HEK293T (cell line): Measurements from ENCODE around the gene TMEM129.

Experiments used
- CTCF ChIA-PET: fragments of 350-600 bp; formaldehyde crosslinking; extraction: SDS; loops from one replicate; lab custom pipeline; 2021; ENCODE audit warnings: antibody characterized with exemption, inconsistent platforms; lab: Yijun Ruan, JAX
- POLR2A ChIA-PET: fragments of 350-600 bp; formaldehyde crosslinking; extraction: SDS; loops from one replicate; lab custom pipeline; 2020; ENCODE audit warnings: antibody characterized with exemption, inconsistent platforms; lab: Yijun Ruan, JAX
- DNase-seq: peaks from one replicate; pipeline ENCODE4 v3.0.0; 2012; ENCODE audit warnings: mixed read lengths; ENCODE audit errors: extremely low spot score
- ARNT ChIP-seq: fragments of 450-650 bp; IDR thresholded peaks from 2 replicates; pipeline ENCODE4 v1.6.1; 2017; ENCODE audit warnings: mild to moderate bottlenecking
- BHLHE40 ChIP-seq: fragments of 450-650 bp; IDR thresholded peaks from 2 replicates; pipeline ENCODE4 v1.6.1; 2016; ENCODE audit warnings: mild to moderate bottlenecking, moderate library complexity, borderline replicate concordance
- CTBP1 ChIP-seq: fragments of 450-650 bp; IDR thresholded peaks from 2 replicates; pipeline ENCODE4 v1.6.1; 2016; ENCODE audit warnings: borderline replicate concordance
- ELF4 ChIP-seq: fragments of 450-650 bp; IDR thresholded peaks from 2 replicates; pipeline ENCODE4 v1.6.1; 2017; ENCODE audit warnings: antibody characterized with exemption
- FOXA1 ChIP-seq: fragments of 450-650 bp; IDR thresholded peaks from 2 replicates; pipeline ENCODE4 v1.6.1; 2016; ENCODE audit warnings: mild to moderate bottlenecking
- FOXK2 ChIP-seq: fragments of 450-650 bp; IDR thresholded peaks from 2 replicates; pipeline ENCODE4 v1.6.1; 2016; ENCODE audit warnings: mild to moderate bottlenecking
- FOXM1 ChIP-seq: fragments of 450-650 bp; IDR thresholded peaks from 2 replicates; pipeline ENCODE4 v1.6.1; 2017; ENCODE audit warnings: mild to moderate bottlenecking, borderline replicate concordance
- HDGF ChIP-seq: fragments of 450-650 bp; IDR thresholded peaks from 2 replicates; pipeline ENCODE4 v1.6.1; 2017; ENCODE audit warnings: antibody characterized with exemption, borderline replicate concordance
- L3MBTL2 ChIP-seq: fragments of 450-650 bp; conservative IDR thresholded peaks from 2 replicates; pipeline ENCODE4 v1.6.1; 2016; ENCODE audit warnings: mild to moderate bottlenecking
- LEF1 ChIP-seq: fragments of 450-650 bp; IDR thresholded peaks from 2 replicates; pipeline ENCODE4 v1.6.1; 2017; ENCODE audit warnings: mild to moderate bottlenecking, borderline replicate concordance
- NFRKB ChIP-seq: fragments of 450-650 bp; IDR thresholded peaks from 2 replicates; pipeline ENCODE4 v1.6.1; 2016; ENCODE audit warnings: mild to moderate bottlenecking, moderate library complexity
- PKNOX1 ChIP-seq: fragments of 450-650 bp; IDR thresholded peaks from 2 replicates; pipeline ENCODE4 v1.6.1; 2016
- SP1 ChIP-seq: fragments of 450-650 bp; IDR thresholded peaks from 2 replicates; pipeline ENCODE4 v1.6.1; 2017
- SUZ12 ChIP-seq: fragments of 450-650 bp; IDR thresholded peaks from 2 replicates; pipeline ENCODE4 v1.6.1; 2016; ENCODE audit warnings: mild to moderate bottlenecking
- TARDBP ChIP-seq: fragments of 450-650 bp; IDR thresholded peaks from 2 replicates; pipeline ENCODE4 v1.6.1; 2016
- ZNF384 ChIP-seq: fragments of 450-650 bp; IDR thresholded peaks from 2 replicates; pipeline ENCODE4 v1.6.1; 2016

TMEM129 gene

DNA sequence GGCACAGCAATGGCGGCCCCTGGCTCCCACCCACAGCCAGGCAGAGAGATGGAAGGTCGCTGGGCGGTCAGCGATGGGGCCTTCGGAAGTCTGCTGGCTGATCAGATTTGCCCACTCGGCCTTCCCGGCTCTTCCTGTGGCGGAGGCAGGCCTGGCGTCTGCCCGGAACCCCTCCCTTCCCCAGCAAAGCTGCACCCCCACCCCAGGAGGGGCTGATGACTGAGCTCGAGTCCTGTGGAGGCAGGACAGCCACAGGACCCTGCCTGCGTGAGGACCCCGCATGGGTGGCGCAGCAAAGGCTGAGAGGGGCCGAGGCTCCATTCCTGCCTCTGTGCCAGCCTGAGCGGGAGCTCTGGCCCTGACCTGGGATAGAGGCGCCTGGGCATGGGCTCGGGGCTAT, 35.0 kb upstream of the TMEM129 start:
- no peak for TF ChIP-seq ARNT
- no peak for TF ChIP-seq ZNF384
- TF ChIP-seq SUZ12, result no peak
- TF ChIP-seq SP1, result no peak
- TF ChIP-seq LEF1, result no peak
- CTCF ChIA-PET, result interaction anchor here (1.0 kb wide), 1 partner anchor 52 kb away, joined by 3 read pairs; no protein-coding TSS in a partner anchor
- no peak for DNase-seq
- POLR2A ChIA-PET, result no interaction called here

GRCh38 chr4:1755297-1755696, 34.2 kb upstream of the TMEM129 start:
- CTCF ChIA-PET, result interaction anchor here (1.0 kb wide), 1 partner anchor 53 kb away, joined by 3 read pairs; no protein-coding TSS in a partner anchor
- POLR2A ChIA-PET, result no interaction called here
- no peak for DNase-seq
- TF ChIP-seq BHLHE40, result no peak
- no peak for TF ChIP-seq SUZ12
- no peak for TF ChIP-seq ZNF384
- no peak for TF ChIP-seq NFRKB
- no peak for TF ChIP-seq HDGF
- TF ChIP-seq LEF1, result no peak
- TF ChIP-seq SP1, result no peak
- TF ChIP-seq ARNT, result no peak
- TF ChIP-seq CTBP1, result no peak

DNA sequence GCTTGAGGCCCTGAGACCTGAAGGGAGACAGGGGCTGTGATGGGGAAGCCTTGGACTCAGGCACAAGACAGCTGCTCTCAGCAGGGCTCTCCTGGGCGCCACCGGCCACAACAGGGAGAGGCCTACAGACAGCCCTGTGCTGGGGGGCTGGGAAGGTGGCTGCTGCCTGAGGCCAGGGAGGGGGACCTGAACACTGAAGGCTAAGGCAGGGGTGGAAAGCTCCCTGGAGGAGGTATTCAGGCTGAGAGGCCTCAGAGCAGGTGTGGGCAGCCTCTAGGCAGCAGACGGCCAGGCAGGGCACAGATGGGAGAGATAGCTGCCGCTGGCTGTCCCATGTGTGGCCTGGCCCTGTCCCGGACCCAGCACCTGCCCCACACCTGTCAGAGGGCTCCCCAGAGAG, 33.2 kb upstream of the TMEM129 start:
- TF ChIP-seq ZNF384 (no peak), FOXM1 (no peak), HDGF (no peak), FOXK2 (no peak), CTBP1 (no peak), BHLHE40 (no peak), NFRKB (no peak), LEF1 (no peak), TARDBP (no peak), ELF4 (no peak), SP1 (no peak)
- POLR2A ChIA-PET, result no interaction called here
- no peak for DNase-seq
- CTCF ChIA-PET, result no interaction called here

DNA sequence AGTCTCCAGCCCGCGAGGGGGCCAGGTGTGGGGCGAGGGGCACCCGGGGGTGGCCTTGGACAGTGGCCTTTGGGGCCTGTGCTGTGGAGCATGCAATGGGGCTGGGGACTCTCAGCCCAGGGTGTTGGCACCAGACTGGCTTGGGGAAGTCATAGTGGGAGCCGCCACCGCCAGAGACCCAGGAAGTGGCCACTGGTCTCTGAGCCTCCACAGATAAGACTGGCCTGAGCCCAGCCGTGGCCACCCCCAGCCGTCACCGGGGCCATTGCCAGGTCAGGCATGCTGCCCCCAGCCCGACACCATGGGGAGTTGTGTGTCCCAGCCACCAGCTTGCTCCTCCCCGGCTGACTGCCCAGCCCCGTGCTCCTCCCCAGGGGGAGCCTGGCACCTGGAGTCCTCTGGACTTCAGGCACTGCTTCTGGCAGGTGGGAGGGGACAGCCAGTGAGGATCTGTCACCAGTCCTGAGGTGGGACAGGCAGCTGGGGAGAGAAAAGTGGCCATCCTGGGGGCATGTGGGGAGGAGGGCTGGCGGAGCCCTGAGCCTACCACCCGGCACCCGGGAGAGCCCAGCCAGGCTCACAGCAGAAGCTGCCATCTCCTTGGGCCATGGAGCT, 32.7 kb upstream of the TMEM129 start:
- TF ChIP-seq SUZ12 (no peak), FOXA1 (no peak), ZNF384 (no peak)
- DNase-seq, result no peak
- POLR2A ChIA-PET, result no interaction called here
- CTCF ChIA-PET, result no interaction called here

DNA sequence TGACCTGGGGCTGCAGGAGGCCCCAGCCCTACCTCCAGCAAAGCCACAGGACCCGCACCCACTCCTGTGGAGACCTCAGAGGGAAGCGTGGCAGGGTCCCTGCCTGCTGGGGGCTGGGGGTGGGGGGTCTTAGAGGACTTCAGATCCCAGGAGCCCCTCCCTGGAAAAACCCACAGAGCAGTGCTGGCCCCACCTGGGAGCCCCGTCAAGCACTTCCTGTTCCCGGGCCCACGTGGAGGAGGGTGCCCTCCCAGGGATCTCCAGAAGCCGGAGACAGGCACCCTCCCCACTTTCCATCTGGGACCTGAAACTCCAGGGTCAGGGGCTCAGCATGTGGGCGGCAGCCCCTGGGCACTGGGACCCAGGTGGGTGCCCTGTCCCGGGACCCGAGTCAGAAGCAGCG, 32.2 kb upstream of the TMEM129 start:
- CTCF ChIA-PET, result no interaction called here
- no peak for DNase-seq
- POLR2A ChIA-PET, result no interaction called here
- no peak for TF ChIP-seq FOXA1
- no peak for TF ChIP-seq CTBP1
- TF ChIP-seq L3MBTL2, result no peak
- TF ChIP-seq NFRKB, result no peak
- TF ChIP-seq TARDBP, result no peak
- no peak for TF ChIP-seq BHLHE40
- no peak for TF ChIP-seq ELF4
- TF ChIP-seq LEF1, result no peak
- TF ChIP-seq FOXM1, result no peak
- no peak for TF ChIP-seq SP1
- TF ChIP-seq ARNT, result no peak
- no peak for TF ChIP-seq HDGF
- no peak for TF ChIP-seq SUZ12
- TF ChIP-seq FOXK2, result no peak
- no peak for TF ChIP-seq PKNOX1
- no peak for TF ChIP-seq ZNF384

- TF ChIP-seq PKNOX1 (no peak), ELF4 (no peak), ARNT (no peak), NFRKB (no peak), FOXA1 (no peak), BHLHE40 (no peak), FOXK2 (no peak), HDGF (no peak), LEF1 (no peak)
- CTCF ChIA-PET, result no interaction called here
- POLR2A ChIA-PET, result interaction anchor here (0.6 to 1.4 kb wide), 2 partner anchors 14 to 31 kb away, joined by 3 to 4 read pairs; partner anchors contain the start of genes TACC3 and TMEM129
- no peak for DNase-seq
These were observed 31.3 kb upstream of the TMEM129 start for GRCh38 chr4:1752284-1753041.
